HEK293 (cell line): ENCODE data around the gene COG3.

Source experiments
- RBAK ChIP-seq: fragments of 450-650 bp; formaldehyde crosslinking; IDR thresholded peaks from 2 replicates; pipeline ENCODE4 v1.5.1; 2016; ENCODE audit warnings: missing biosample characterization, missing genetic modification characterization
- SP7 ChIP-seq: fragments of 450-650 bp; formaldehyde crosslinking; IDR thresholded peaks from 2 replicates; pipeline ENCODE4 v1.5.1; 2016; ENCODE audit warnings: missing biosample characterization, missing genetic modification characterization
- ZBTB20 ChIP-seq: fragments of 450-650 bp; formaldehyde crosslinking; IDR thresholded peaks from 2 replicates; pipeline ENCODE4 v1.5.1; 2016; ENCODE audit warnings: missing biosample characterization, missing genetic modification characterization
- ZFP37 ChIP-seq: fragments of 450-650 bp; formaldehyde crosslinking; IDR thresholded peaks from 2 replicates; pipeline ENCODE4 v1.5.1; 2016; ENCODE audit warnings: missing biosample characterization, missing genetic modification characterization
- ZNF138 ChIP-seq: fragments of 450-650 bp; formaldehyde crosslinking; IDR thresholded peaks from 2 replicates; pipeline ENCODE4 v1.5.1; 2016; ENCODE audit warnings: missing biosample characterization, missing genetic modification characterization, borderline replicate concordance
- ZNF169 ChIP-seq: fragments of 450-650 bp; formaldehyde crosslinking; IDR thresholded peaks from 2 replicates; pipeline ENCODE4 v1.5.1; 2016; ENCODE audit warnings: missing biosample characterization, missing genetic modification characterization
- ZNF174 ChIP-seq: fragments of 450-650 bp; formaldehyde crosslinking; IDR thresholded peaks from 2 replicates; pipeline ENCODE4 v1.5.0; 2017; ENCODE audit warnings: missing biosample characterization, mild to moderate bottlenecking, missing genetic modification characterization
- ZNF19 ChIP-seq: fragments of 450-650 bp; formaldehyde crosslinking; IDR thresholded peaks from 2 replicates; pipeline ENCODE4; 2016; ENCODE audit warnings: missing biosample characterization, missing genetic modification characterization, low read depth
- ZNF292 ChIP-seq: fragments of 450-650 bp; formaldehyde crosslinking; IDR thresholded peaks from 2 replicates; pipeline ENCODE4 v1.5.1; 2016; ENCODE audit warnings: low read depth, missing biosample characterization, missing genetic modification characterization, borderline replicate concordance
- ZNF311 ChIP-seq: fragments of 450-650 bp; formaldehyde crosslinking; IDR thresholded peaks from 2 replicates; pipeline ENCODE4 v1.5.1; 2017; ENCODE audit warnings: missing biosample characterization, missing genetic modification characterization, borderline replicate concordance
- ZNF366 ChIP-seq: fragments of 450-650 bp; formaldehyde crosslinking; conservative IDR thresholded peaks from 2 replicates; pipeline ENCODE4 v1.5.1; 2016; ENCODE audit warnings: missing biosample characterization, missing genetic modification characterization
- ZNF391 ChIP-seq: fragments of 450-650 bp; formaldehyde crosslinking; IDR thresholded peaks from 2 replicates; pipeline ENCODE4 v1.5.1; 2016; ENCODE audit warnings: low read depth, missing biosample characterization, missing genetic modification characterization, borderline replicate concordance
- ZNF394 ChIP-seq: fragments of 450-650 bp; formaldehyde crosslinking; IDR thresholded peaks from 2 replicates; pipeline ENCODE4 v1.5.1; 2016; ENCODE audit warnings: missing biosample characterization, missing genetic modification characterization, mild to moderate bottlenecking, moderate library complexity, borderline replicate concordance
- ZNF501 ChIP-seq: fragments of 450-650 bp; formaldehyde crosslinking; IDR thresholded peaks from 2 replicates; pipeline ENCODE4 v1.5.1; 2016; ENCODE audit warnings: missing biosample characterization, missing genetic modification characterization
- ZNF510 ChIP-seq: fragments of 450-650 bp; formaldehyde crosslinking; IDR thresholded peaks from 2 replicates; pipeline ENCODE4 v1.5.1; 2018; ENCODE audit warnings: mild to moderate bottlenecking, missing genetic modification characterization, missing biosample characterization; ENCODE audit not compliant: insufficient replicate concordance
- ZNF560 ChIP-seq: fragments of 450-650 bp; formaldehyde crosslinking; IDR thresholded peaks from 2 replicates; pipeline ENCODE4 v1.5.1; 2017; ENCODE audit warnings: missing biosample characterization, missing genetic modification characterization, borderline replicate concordance
- ZNF600 ChIP-seq: fragments of 450-650 bp; formaldehyde crosslinking; IDR thresholded peaks from 2 replicates; pipeline ENCODE4 v1.5.1; 2016; ENCODE audit warnings: missing biosample characterization, missing genetic modification characterization
- ZNF623 ChIP-seq: fragments of 450-650 bp; formaldehyde crosslinking; IDR thresholded peaks from 2 replicates; pipeline ENCODE4 v1.5.1; 2016; ENCODE audit warnings: missing biosample characterization, missing genetic modification characterization
- ZNF626 ChIP-seq: fragments of 450-650 bp; sonication (Bioruptor Pico); formaldehyde crosslinking; IDR thresholded peaks from 2 replicates; pipeline ENCODE4 v1.5.1; 2018; ENCODE audit warnings: missing biosample characterization, missing genetic modification characterization, inconsistent platforms
- ZNF629 ChIP-seq: fragments of 450-650 bp; formaldehyde crosslinking; IDR thresholded peaks from 2 replicates; pipeline ENCODE4 v1.5.1; 2017; ENCODE audit warnings: missing biosample characterization, missing genetic modification characterization
- ZNF664 ChIP-seq: fragments of 450-650 bp; formaldehyde crosslinking; IDR thresholded peaks from 2 replicates; pipeline ENCODE4 v1.5.1; 2016; ENCODE audit warnings: missing biosample characterization, missing genetic modification characterization
- ZNF677 ChIP-seq: fragments of 450-650 bp; IDR thresholded peaks from 2 replicates; pipeline ENCODE4 v1.5.0; 2018; ENCODE audit warnings: missing biosample characterization, mild to moderate bottlenecking, missing genetic modification characterization, moderate library complexity
- ZNF707 ChIP-seq: fragments of 450-650 bp; formaldehyde crosslinking; IDR thresholded peaks from 2 replicates; pipeline ENCODE4 v1.5.1; 2016; ENCODE audit warnings: missing biosample characterization, missing genetic modification characterization
- TF ChIP-seq, protein P1 (sequence below): fragments of 450-650 bp; formaldehyde crosslinking; IDR thresholded peaks from 2 replicates; pipeline ENCODE4 v1.5.1; 2016; ENCODE audit warnings: missing biosample characterization, missing genetic modification characterization
- TF ChIP-seq, protein P2 (sequence below): fragments of 450-650 bp; IDR thresholded peaks from 2 replicates; pipeline ENCODE4 v1.5.1; 2018; ENCODE audit warnings: missing biosample characterization, missing genetic modification characterization
- TF ChIP-seq, protein P3 (sequence below): fragments of 450-650 bp; formaldehyde crosslinking; IDR thresholded peaks from 2 replicates; pipeline ENCODE4 v1.5.1; 2016; ENCODE audit warnings: missing biosample characterization, missing genetic modification characterization
- TF ChIP-seq, protein P4 (sequence below): fragments of 450-650 bp; formaldehyde crosslinking; IDR thresholded peaks from 2 replicates; pipeline ENCODE4 v1.5.1; 2016; ENCODE audit warnings: missing biosample characterization, missing genetic modification characterization
- TF ChIP-seq, protein P5 (sequence below): fragments of 450-650 bp; formaldehyde crosslinking; IDR thresholded peaks from 2 replicates; pipeline ENCODE4 v1.5.1; 2016; ENCODE audit warnings: missing biosample characterization, missing genetic modification characterization
- TF ChIP-seq, protein P6 (sequence below): fragments of 450-650 bp; formaldehyde crosslinking; IDR thresholded peaks from 2 replicates; pipeline ENCODE4 v1.5.1; 2016; ENCODE audit warnings: missing biosample characterization, missing genetic modification characterization

COG3 gene

DNA sequence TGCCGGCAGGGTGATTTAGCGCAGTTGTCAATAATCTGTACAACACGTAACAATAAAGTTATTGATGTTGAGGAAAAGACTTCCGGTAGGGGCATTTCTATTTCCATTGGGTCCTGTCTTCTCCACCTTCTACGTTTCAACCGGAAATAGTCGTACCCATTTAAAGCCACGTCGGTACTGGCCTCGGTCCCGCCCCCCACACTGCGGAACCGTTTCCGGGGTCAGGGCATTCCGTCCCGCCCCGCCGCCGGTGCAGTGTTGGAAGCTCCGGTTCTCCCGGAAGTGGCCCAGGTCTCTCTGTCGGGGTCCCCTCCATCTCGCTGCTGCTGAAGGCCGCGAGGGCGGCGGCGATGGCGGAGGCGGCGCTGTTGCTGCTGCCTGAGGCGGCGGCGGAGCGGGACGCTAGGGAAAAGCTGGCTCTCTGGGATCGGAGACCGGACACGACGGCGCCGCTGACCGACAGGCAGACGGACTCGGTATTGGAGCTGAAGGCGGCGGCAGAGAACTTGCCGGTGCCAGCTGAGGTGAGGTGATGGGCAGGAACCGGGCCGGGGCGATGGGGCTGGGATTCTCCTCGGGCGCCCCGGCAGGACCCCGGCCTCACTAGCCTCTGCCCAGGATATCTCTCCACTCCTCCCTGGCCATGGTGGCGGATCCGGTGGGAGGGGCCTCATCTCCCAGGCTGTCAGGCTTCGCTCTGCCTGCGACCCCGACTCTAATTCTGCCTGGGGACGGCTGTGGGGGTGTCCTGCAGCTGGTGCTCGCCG lies at the start of gene COG3 (continued):
- TF ChIP-seq, protein P1, sequence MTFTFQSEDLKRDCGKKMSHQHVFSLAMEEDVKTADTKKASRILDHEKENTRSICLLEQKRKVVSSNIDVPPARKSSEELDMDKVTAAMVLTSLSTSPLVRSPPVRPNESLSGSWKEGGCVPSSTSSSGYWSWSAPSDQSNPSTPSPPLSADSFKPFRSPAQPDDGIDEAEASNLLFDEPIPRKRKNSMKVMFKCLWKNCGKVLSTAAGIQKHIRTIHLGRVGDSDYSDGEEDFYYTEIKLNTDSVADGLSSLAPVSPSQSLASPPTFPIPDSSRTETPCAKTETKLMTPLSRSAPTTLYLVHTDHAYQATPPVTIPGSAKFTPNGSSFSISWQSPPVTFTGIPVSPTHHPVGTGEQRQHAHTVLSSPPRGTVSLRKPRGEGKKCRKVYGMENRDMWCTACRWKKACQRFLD (tag by site-specific recombination): peak; percentile 62; the same call in 1 of the 2 replicates
- TF ChIP-seq ZNF311 (tag by site-specific recombination) (no peak), ZNF391 (tag by site-specific recombination) (no peak), SP7 (peak; percentile 82), ZNF626 (tag by site-specific recombination) (no peak), ZNF501 (tag by site-specific recombination) (peak; percentile 87; the same call in 1 of the 2 replicates), ZNF707 (tag by site-specific recombination) (no peak), ZBTB20 (tag by site-specific recombination) (peak; percentile 77; the same call in 1 of the 2 replicates), ZNF600 (no peak), ZNF292 (no peak), ZNF174 (no peak), ZNF138 (tag by site-specific recombination) (no peak), ZNF629 (tag by site-specific recombination) (peak; percentile 97), ZNF169 (tag by site-specific recombination) (no peak), ZNF677 (tag by site-specific recombination) (no peak), ZNF19 (tag by site-specific recombination) (no peak), ZFP37 (0 out of 2 replicates have a peak, but pooled peaks have one; percentile 36), ZNF394 (tag by site-specific recombination) (0 out of 2 replicates have a peak, but pooled peaks have one; percentile 23), ZNF366 (tag by site-specific recombination) (peak; percentile 70), RBAK (tag by site-specific recombination) (no peak), ZNF664 (tag by site-specific recombination) (no peak; the same call in 1 of the 2 replicates), ZNF560 (tag by site-specific recombination) (no peak), ZNF510 (tag by site-specific recombination) (no peak), ZNF623 (no peak)
- TF ChIP-seq, protein P2, sequence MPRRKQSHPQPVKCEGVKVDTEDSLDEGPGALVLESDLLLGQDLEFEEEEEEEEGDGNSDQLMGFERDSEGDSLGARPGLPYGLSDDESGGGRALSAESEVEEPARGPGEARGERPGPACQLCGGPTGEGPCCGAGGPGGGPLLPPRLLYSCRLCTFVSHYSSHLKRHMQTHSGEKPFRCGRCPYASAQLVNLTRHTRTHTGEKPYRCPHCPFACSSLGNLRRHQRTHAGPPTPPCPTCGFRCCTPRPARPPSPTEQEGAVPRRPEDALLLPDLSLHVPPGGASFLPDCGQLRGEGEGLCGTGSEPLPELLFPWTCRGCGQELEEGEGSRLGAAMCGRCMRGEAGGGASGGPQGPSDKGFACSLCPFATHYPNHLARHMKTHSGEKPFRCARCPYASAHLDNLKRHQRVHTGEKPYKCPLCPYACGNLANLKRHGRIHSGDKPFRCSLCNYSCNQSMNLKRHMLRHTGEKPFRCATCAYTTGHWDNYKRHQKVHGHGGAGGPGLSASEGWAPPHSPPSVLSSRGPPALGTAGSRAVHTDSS (tag by site-specific recombination): no peak
- TF ChIP-seq, protein P3, sequence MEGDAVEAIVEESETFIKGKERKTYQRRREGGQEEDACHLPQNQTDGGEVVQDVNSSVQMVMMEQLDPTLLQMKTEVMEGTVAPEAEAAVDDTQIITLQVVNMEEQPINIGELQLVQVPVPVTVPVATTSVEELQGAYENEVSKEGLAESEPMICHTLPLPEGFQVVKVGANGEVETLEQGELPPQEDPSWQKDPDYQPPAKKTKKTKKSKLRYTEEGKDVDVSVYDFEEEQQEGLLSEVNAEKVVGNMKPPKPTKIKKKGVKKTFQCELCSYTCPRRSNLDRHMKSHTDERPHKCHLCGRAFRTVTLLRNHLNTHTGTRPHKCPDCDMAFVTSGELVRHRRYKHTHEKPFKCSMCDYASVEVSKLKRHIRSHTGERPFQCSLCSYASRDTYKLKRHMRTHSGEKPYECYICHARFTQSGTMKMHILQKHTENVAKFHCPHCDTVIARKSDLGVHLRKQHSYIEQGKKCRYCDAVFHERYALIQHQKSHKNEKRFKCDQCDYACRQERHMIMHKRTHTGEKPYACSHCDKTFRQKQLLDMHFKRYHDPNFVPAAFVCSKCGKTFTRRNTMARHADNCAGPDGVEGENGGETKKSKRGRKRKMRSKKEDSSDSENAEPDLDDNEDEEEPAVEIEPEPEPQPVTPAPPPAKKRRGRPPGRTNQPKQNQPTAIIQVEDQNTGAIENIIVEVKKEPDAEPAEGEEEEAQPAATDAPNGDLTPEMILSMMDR (tag by site-specific recombination): no peak; the same call in 1 of the 2 replicates
- TF ChIP-seq, protein P4, sequence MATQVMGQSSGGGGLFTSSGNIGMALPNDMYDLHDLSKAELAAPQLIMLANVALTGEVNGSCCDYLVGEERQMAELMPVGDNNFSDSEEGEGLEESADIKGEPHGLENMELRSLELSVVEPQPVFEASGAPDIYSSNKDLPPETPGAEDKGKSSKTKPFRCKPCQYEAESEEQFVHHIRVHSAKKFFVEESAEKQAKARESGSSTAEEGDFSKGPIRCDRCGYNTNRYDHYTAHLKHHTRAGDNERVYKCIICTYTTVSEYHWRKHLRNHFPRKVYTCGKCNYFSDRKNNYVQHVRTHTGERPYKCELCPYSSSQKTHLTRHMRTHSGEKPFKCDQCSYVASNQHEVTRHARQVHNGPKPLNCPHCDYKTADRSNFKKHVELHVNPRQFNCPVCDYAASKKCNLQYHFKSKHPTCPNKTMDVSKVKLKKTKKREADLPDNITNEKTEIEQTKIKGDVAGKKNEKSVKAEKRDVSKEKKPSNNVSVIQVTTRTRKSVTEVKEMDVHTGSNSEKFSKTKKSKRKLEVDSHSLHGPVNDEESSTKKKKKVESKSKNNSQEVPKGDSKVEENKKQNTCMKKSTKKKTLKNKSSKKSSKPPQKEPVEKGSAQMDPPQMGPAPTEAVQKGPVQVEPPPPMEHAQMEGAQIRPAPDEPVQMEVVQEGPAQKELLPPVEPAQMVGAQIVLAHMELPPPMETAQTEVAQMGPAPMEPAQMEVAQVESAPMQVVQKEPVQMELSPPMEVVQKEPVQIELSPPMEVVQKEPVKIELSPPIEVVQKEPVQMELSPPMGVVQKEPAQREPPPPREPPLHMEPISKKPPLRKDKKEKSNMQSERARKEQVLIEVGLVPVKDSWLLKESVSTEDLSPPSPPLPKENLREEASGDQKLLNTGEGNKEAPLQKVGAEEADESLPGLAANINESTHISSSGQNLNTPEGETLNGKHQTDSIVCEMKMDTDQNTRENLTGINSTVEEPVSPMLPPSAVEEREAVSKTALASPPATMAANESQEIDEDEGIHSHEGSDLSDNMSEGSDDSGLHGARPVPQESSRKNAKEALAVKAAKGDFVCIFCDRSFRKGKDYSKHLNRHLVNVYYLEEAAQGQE: peak; percentile 19
- TF ChIP-seq, protein P5, sequence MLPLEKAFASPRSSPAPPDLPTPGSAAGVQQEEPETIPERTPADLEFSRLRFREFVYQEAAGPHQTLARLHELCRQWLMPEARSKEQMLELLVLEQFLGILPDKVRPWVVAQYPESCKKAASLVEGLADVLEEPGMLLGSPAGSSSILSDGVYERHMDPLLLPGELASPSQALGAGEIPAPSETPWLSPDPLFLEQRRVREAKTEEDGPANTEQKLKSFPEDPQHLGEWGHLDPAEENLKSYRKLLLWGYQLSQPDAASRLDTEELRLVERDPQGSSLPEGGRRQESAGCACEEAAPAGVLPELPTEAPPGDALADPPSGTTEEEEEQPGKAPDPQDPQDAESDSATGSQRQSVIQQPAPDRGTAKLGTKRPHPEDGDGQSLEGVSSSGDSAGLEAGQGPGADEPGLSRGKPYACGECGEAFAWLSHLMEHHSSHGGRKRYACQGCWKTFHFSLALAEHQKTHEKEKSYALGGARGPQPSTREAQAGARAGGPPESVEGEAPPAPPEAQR (tag by site-specific recombination): no peak
- TF ChIP-seq, protein P6, sequence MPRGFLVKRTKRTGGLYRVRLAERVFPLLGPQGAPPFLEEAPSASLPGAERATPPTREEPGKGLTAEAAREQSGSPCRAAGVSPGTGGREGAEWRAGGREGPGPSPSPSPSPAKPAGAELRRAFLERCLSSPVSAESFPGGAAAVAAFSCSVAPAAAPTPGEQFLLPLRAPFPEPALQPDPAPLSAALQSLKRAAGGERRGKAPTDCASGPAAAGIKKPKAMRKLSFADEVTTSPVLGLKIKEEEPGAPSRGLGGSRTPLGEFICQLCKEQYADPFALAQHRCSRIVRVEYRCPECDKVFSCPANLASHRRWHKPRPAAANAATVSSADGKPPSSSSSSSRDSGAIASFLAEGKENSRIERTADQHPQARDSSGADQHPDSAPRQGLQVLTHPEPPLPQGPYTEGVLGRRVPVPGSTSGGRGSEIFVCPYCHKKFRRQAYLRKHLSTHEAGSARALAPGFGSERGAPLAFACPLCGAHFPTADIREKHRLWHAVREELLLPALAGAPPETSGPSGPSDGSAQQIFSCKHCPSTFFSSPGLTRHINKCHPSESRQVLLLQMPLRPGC (tag by site-specific recombination): peak; percentile 78
